Dendritic cell treated with granulocyte-macrophage colony-stimulating factor and Interleukin-4, amounts not matched to agents 40 ng/mL and 50 ng/mL, for 4 days (primary cell): Measurements from ENCODE around the gene YIF1B.
"Not testable (repeated sequence)": the region's sequence is repeated elsewhere in the genome, so short reads cannot be mapped to it uniquely, and the experiment has no call there.

ENCODE experiments used
- H3K27ac Mint-ChIP-seq: one replicate; pipeline ENCODE4 v1.8.0; 2022; ENCODE audit warnings: mild to moderate bottlenecking, mixed read lengths
- H3K27me3 Mint-ChIP-seq: one replicate; pipeline ENCODE4 v1.8.0; 2022; ENCODE audit warnings: mild to moderate bottlenecking, mixed read lengths
- H3K36me3 Mint-ChIP-seq: one replicate; pipeline ENCODE4 v1.8.0; 2022; ENCODE audit warnings: low read depth, mixed read lengths
- H3K4me1 Mint-ChIP-seq: one replicate; pipeline ENCODE4 v1.8.0; 2022; ENCODE audit warnings: low read depth, mixed read lengths
- H3K4me3 Mint-ChIP-seq: one replicate; pipeline ENCODE4 v1.8.0; 2022; ENCODE audit warnings: mild to moderate bottlenecking, moderate library complexity, mixed read lengths
- H3K9me3 Mint-ChIP-seq: one replicate; pipeline ENCODE4 v1.8.0; 2022; ENCODE audit warnings: mixed read lengths
- intact Hi-C: fragments of 100-400 bp; cut with micrococcal nuclease; formaldehyde crosslinking; loops from one replicate; pipeline ENCODE4 v1.15.0; 2022

YIF1B gene

GRCh38 chr19:38315657-38316476 is at the start of gene YIF1B:
YIF1B (minus strand) TSS chr19:38315947; CDS start chr19:38315917, 30 bp downstream.
- Mint-ChIP-seq H3K9me3 (no peaks in the 10 kb centered on the region), H3K27me3 (no peaks in the 10 kb centered on the region), H3K4me1 (peaks cover 76% of the 10 kb centered on the region), H3K36me3 (peaks cover 22% of the 10 kb centered on the region), H3K4me3 (peak within 1 kb of the TSS; percentile 85), H3K27ac (peak within 1 kb of the TSS; percentile 90)
- intact Hi-C loops = loop anchor here (2.0 to 5.0 kb wide), 2 partner anchors 19 to 54 kb away; partner anchors contain the start of genes CATSPERG and SPINT2

GRCh38 chr19:38362946-38363688 is 47.4 kb upstream of the YIF1B start:
- intact Hi-C loops = loop anchor here (1.0 kb wide), 1 partner anchor 27 kb away; no protein-coding TSS in a partner anchor
- not testable (repeated sequence) for H3K9me3 Mint-ChIP-seq, H3K4me3 Mint-ChIP-seq, H3K27ac Mint-ChIP-seq
- Mint-ChIP-seq H3K36me3 (peaks cover 15% of the 10 kb centered on the region), H3K4me1 (peaks cover 25% of the 10 kb centered on the region), H3K27me3 (peaks cover 48% of the 10 kb centered on the region)

- Mint-ChIP-seq H3K9me3 (no peaks in the 10 kb centered on the region), H3K36me3 (peaks cover 15% of the 10 kb centered on the region), H3K27ac (peak overlapping the region; percentile 88), H3K4me3 (peak overlapping the region; percentile 91), H3K27me3 (peaks cover 50% of the 10 kb centered on the region), H3K4me1 (peaks cover 25% of the 10 kb centered on the region)
- intact Hi-C loops = loop anchor here (1.0 kb wide), 1 partner anchor 26 kb away; no protein-coding TSS in a partner anchor
These were observed 46.6 kb upstream of the YIF1B start for GRCh38 chr19:38362076-38362945.

- Mint-ChIP-seq H3K4me3 (peak overlapping the region; percentile 91), H3K9me3 (no peaks in the 10 kb centered on the region), H3K27me3 (peaks cover 55% of the 10 kb centered on the region), H3K4me1 (peaks cover 25% of the 10 kb centered on the region), H3K27ac (peak overlapping the region; percentile 88), H3K36me3 (peaks cover 15% of the 10 kb centered on the region)
- intact Hi-C loops = loop anchor here (1.0 kb wide), 1 partner anchor 25 kb away; no protein-coding TSS in a partner anchor
These were observed 45.9 kb upstream of the YIF1B start for GRCh38 chr19:38361633-38362075.

GRCh38 chr19:38360839-38361631 is 45.3 kb upstream of the YIF1B start:
- Mint-ChIP-seq H3K9me3 (no peaks in the 10 kb centered on the region), H3K4me3 (peak overlapping the region; percentile 91), H3K4me1 (peaks cover 25% of the 10 kb centered on the region), H3K36me3 (peaks cover 15% of the 10 kb centered on the region), H3K27me3 (peaks cover 57% of the 10 kb centered on the region), H3K27ac (peak overlapping the region; percentile 88)
- intact Hi-C loops = no loop called here

GRCh38 chr19:38360351-38360750 is 44.6 kb upstream of the YIF1B start:
- H3K36me3 Mint-ChIP-seq = peaks cover 15% of the 10 kb centered on the region
- no peaks in the 10 kb centered on the region for H3K9me3 Mint-ChIP-seq
- H3K27ac Mint-ChIP-seq = peak overlapping the region; percentile 88
- H3K4me3 Mint-ChIP-seq = no peak overlapping the region
- H3K4me1 Mint-ChIP-seq = peaks cover 25% of the 10 kb centered on the region
- intact Hi-C loops = no loop called here
- peaks cover 59% of the 10 kb centered on the region for H3K27me3 Mint-ChIP-seq

- H3K4me1 Mint-ChIP-seq = peaks cover 25% of the 10 kb centered on the region
- no peak overlapping the region for H3K27ac Mint-ChIP-seq
- intact Hi-C loops = no loop called here
- H3K27me3 Mint-ChIP-seq = peaks cover 64% of the 10 kb centered on the region
- peaks cover 15% of the 10 kb centered on the region for H3K36me3 Mint-ChIP-seq
- H3K9me3 Mint-ChIP-seq = no peaks in the 10 kb centered on the region
- H3K4me3 Mint-ChIP-seq = no peak overlapping the region
These were observed 43.7 kb upstream of the YIF1B start for GRCh38 chr19:38359242-38360021.

GRCh38 chr19:38358071-38358470 is 42.3 kb upstream of the YIF1B start:
- H3K27me3 Mint-ChIP-seq = peaks cover 64% of the 10 kb centered on the region
- no peak overlapping the region for H3K27ac Mint-ChIP-seq
- no peak overlapping the region for H3K4me3 Mint-ChIP-seq
- intact Hi-C loops = no loop called here
- H3K9me3 Mint-ChIP-seq = no peaks in the 10 kb centered on the region
- peaks cover 24% of the 10 kb centered on the region for H3K4me1 Mint-ChIP-seq
- peaks cover 15% of the 10 kb centered on the region for H3K36me3 Mint-ChIP-seq

- H3K27me3 Mint-ChIP-seq = peaks cover 69% of the 10 kb centered on the region
These were observed 40.3 kb upstream of the YIF1B start for GRCh38 chr19:38355728-38356725.

GRCh38 chr19:38352611-38353010 is 36.9 kb upstream of the YIF1B start:
- no peak overlapping the region for H3K4me3 Mint-ChIP-seq
- H3K36me3 Mint-ChIP-seq = no peaks in the 10 kb centered on the region
- no peaks in the 10 kb centered on the region for H3K4me1 Mint-ChIP-seq
- intact Hi-C loops = no loop called here
- H3K27me3 Mint-ChIP-seq = peaks cover 40% of the 10 kb centered on the region
- H3K9me3 Mint-ChIP-seq = no peaks in the 10 kb centered on the region
- H3K27ac Mint-ChIP-seq = no peak overlapping the region

More at GRCh38 chr19:38355728-38356725, 40.3 kb upstream of the YIF1B start:
- Mint-ChIP-seq H3K4me3 (no peak overlapping the region), H3K9me3 (no peaks in the 10 kb centered on the region), H3K27ac (no peak overlapping the region), H3K36me3 (no peaks in the 10 kb centered on the region), H3K4me1 (peaks cover 5% of the 10 kb centered on the region)
- intact Hi-C loops = no loop called here

- H3K4me1 Mint-ChIP-seq = no peaks in the 10 kb centered on the region
- peaks cover 35% of the 10 kb centered on the region for H3K27me3 Mint-ChIP-seq
- H3K9me3 Mint-ChIP-seq = no peaks in the 10 kb centered on the region
- no peak overlapping the region for H3K4me3 Mint-ChIP-seq
- H3K27ac Mint-ChIP-seq = no peak overlapping the region
- intact Hi-C loops = no loop called here
- no peaks in the 10 kb centered on the region for H3K36me3 Mint-ChIP-seq
These were observed 36.2 kb upstream of the YIF1B start for GRCh38 chr19:38351865-38352395.
